B cell (primary cell): ENCODE results near the gene ATP11A. TPM values are rescaled to one million over a fixed set of nuclear protein-coding genes. Genes with fewer than 3 reads are reported as not detected.

Experiments used
- ATAC-seq: fragments of 200-7000 bp; cut with Tn5 transposase; one replicate; pipeline ENCODE4 v1.10.0; 2021; ENCODE audit warnings: low read depth, mild to moderate bottlenecking, moderate number of reproducible peaks, moderate library complexity
- CTCF ChIA-PET: fragments of 350-600 bp; sonication (Branson Sonifier 250); formaldehyde crosslinking; loops from one replicate; lab custom pipeline; 2021; ENCODE audit warnings: antibody characterized with exemption, inconsistent platforms; lab: Charles Lee
- POLR2A ChIA-PET: fragments of 350-600 bp; sonication (Branson Sonifier 250); formaldehyde crosslinking; loops from one replicate; lab custom pipeline; 2021; ENCODE audit warnings: antibody characterized with exemption; lab: Charles Lee
- DNase-seq: peaks from one replicate; pipeline ENCODE4 v3.0.0; 2013
- H2AFZ ChIP-seq: 2 replicates; pipeline ENCODE4 v1.6.1; 2012; ENCODE audit warnings: mild to moderate bottlenecking, low read depth, low read length; ENCODE audit not compliant: insufficient read depth, poor library complexity, severe bottlenecking
- H3K27ac ChIP-seq, 2 donors: 1 replicate in 1 of 2; 2 replicates in 1 of 2; pipeline ENCODE4 v1.5.1; 2012 to 2013; ENCODE audit warnings: low read length in 2 of 2, mild to moderate bottlenecking in 2 of 2, moderate library complexity in 1 of 2
- H3K27me3 ChIP-seq, 4 experiments: fragments of 200-600 bp in 1 of 4; sonication (generic) in 1 of 4; replicated peaks in 1 of 4; 1 replicate in 2 of 4; 2 replicates in 2 of 4; pipeline versions ENCODE4 v1.6.1 to v1.7.0; 2013 to 2016; ENCODE audit warnings: low read length in 3 of 4, mild to moderate bottlenecking in 2 of 4, mixed read lengths in 1 of 4, moderate library complexity in 1 of 4; ENCODE audit not compliant: insufficient read depth in 4 of 4, control insufficient read depth in 3 of 4; ENCODE audit errors: control extremely low read depth in 1 of 4
- H3K36me3 ChIP-seq, 2 experiments: replicated peaks in 1 of 2; 1 replicate in 1 of 2; 2 replicates in 1 of 2; pipeline versions ENCODE4 v1.6.1 to v1.7.1; 2013; ENCODE audit warnings: low read length in 1 of 2; ENCODE audit not compliant: insufficient read depth in 2 of 2, control insufficient read depth in 1 of 2; ENCODE audit errors: control extremely low read depth in 1 of 2, extremely low read depth in 1 of 2
- H3K4me1 ChIP-seq, 2 donors: fragments of 200-600 bp in 1 of 2; sonication (generic) in 1 of 2; 1 replicate in 1 of 2; 2 replicates in 1 of 2; pipeline versions ENCODE4 v1.5.1 to v1.6.1; 2013 to 2017; ENCODE audit warnings: low read length in 2 of 2; ENCODE audit not compliant: control insufficient read depth in 2 of 2, insufficient read depth in 2 of 2
- H3K4me2 ChIP-seq: replicated peaks from 2 replicates; pipeline ENCODE3; 2012; ENCODE audit warnings: mild to moderate bottlenecking, low read depth, low read length; ENCODE audit not compliant: poor library complexity, severe bottlenecking
- H3K4me3 ChIP-seq, 5 experiments: fragments of 200-600 bp in 1 of 5; sonication (generic) in 1 of 5; 1 replicate in 3 of 5; 2 replicates in 2 of 5; pipeline versions ENCODE4 v1.5.1 to v1.7.0; 2011 to 2016; ENCODE audit warnings: low read length in 4 of 5, mild to moderate bottlenecking in 4 of 5, low read depth in 2 of 5, control low read depth in 1 of 5, moderate library complexity in 1 of 5; ENCODE audit not compliant: insufficient read depth in 1 of 5; ENCODE audit errors: control extremely low read depth in 1 of 5, extremely low read depth in 1 of 5
- H3K79me2 ChIP-seq: fragments of 200-600 bp; sonication (generic); one replicate; pipeline ENCODE4 v1.6.0; 2016; ENCODE audit warnings: low read length; ENCODE audit not compliant: control insufficient read depth, insufficient read depth
- H3K9ac ChIP-seq: fragments of 200-600 bp; sonication (generic); 2 replicates; pipeline ENCODE4 v1.6.1; 2017; ENCODE audit warnings: mild to moderate bottlenecking, low read length, moderate library complexity
- H3K9me3 ChIP-seq, 3 donors: one replicate each; pipeline versions ENCODE4 v1.6.1 to v1.7.1; 2013; ENCODE audit warnings: low read length in 2 of 3; ENCODE audit not compliant: control insufficient read depth in 2 of 3, insufficient read depth in 1 of 3; ENCODE audit errors: control extremely low read depth in 1 of 3
- H4K20me1 ChIP-seq: 2 replicates; pipeline ENCODE4 v1.6.0; 2012; ENCODE audit warnings: mild to moderate bottlenecking, low read length; ENCODE audit not compliant: insufficient read depth, control insufficient read depth, poor library complexity, severe bottlenecking
- H3K27ac Mint-ChIP-seq: one replicate; pipeline ENCODE4 v1.8.0; 2021; ENCODE audit warnings: mixed read lengths
- H3K27me3 Mint-ChIP-seq: one replicate; pipeline ENCODE4 v1.8.0; 2021; ENCODE audit warnings: mixed read lengths
- H3K4me1 Mint-ChIP-seq: one replicate; pipeline ENCODE4 v1.8.0; 2021; ENCODE audit warnings: mixed read lengths
- H3K4me3 Mint-ChIP-seq: one replicate; pipeline ENCODE4 v1.8.0; 2021; ENCODE audit warnings: mixed read lengths
- H3K9me3 Mint-ChIP-seq: one replicate; pipeline ENCODE4 v1.8.0; 2022; ENCODE audit warnings: mixed read lengths; ENCODE audit not compliant: insufficient read depth
- CTCF ChIP-seq: fragments of 200-600 bp; IDR thresholded peaks from one replicate; pipeline ENCODE4 v1.8.0; 2022; ENCODE audit warnings: antibody characterized with exemption, mild to moderate bottlenecking
- EZH2 ChIP-seq: IDR thresholded peaks from 2 replicates; pipeline ENCODE4 v1.6.1; 2012; ENCODE audit warnings: borderline replicate concordance, low read depth, mild to moderate bottlenecking, moderate library complexity, low read length; ENCODE audit not compliant: insufficient read depth, poor library complexity, severe bottlenecking
- WGBS: methylation state at CpG from one replicate; pipeline ENCODE4 v1.1.5; 2013; ENCODE audit warnings: missing lambda C conversion rate; ENCODE audit not compliant: insufficient coverage; 5-methylcytosine and 5-hydroxymethylcytosine counted together
- intact Hi-C: fragments of 100-400 bp; cut with micrococcal nuclease; formaldehyde crosslinking; loops from one replicate; pipeline ENCODE4 v1.10.0; 2022
- polyA plus RNA-seq: library from polyadenylated mRNA; depleted of rRNA; stranded (reverse); fragments of >200 nt; gene quantifications from 2 replicates; pipeline ENCODE4 v1.2.3, GENCODE V29; 2012
- total RNA-seq, 2 donors: library from RNA; stranded (reverse); fragments of 120-200 nt in 1 of 2; gene quantifications; 1 replicate in 1 of 2; 2 replicates in 1 of 2; pipeline versions ENCODE4 v1.2.3 to v1.2.4, GENCODE V29; 2013 to 2022

ATP11A gene
- total and polyA plus RNA-seq, 2 donors (not counting 1 experiment from before 2014, with no cell fraction given): 36.9 to 60.3 TPM

- H3K4me2 ChIP-seq: no peak overlapping the region
- Mint-ChIP-seq H3K27ac (no peak overlapping the region), H3K4me1 (no peaks in the 10 kb centered on the region), H3K27me3 (peaks cover 17% of the 10 kb centered on the region), H3K9me3 (peaks cover 6% of the 10 kb centered on the region), H3K4me3 (no peak overlapping the region)
- no peak overlapping the region for H3K27ac ChIP-seq
- no peaks in the 10 kb centered on the region for H3K36me3 ChIP-seq
- ATAC-seq: no peak
- no peak overlapping the region for H2AFZ ChIP-seq
- no peaks in the 10 kb centered on the region for H3K4me1 ChIP-seq
- no peaks in the 10 kb centered on the region for H4K20me1 ChIP-seq
- no peaks in the 10 kb centered on the region for H3K79me2 ChIP-seq
- ChIA-PET CTCF (no interaction called here), POLR2A (no interaction called here)
- H3K9ac ChIP-seq: no peak overlapping the region
- TF ChIP-seq EZH2 (no peak), CTCF (no peak)
- no peak overlapping the region for H3K4me3 ChIP-seq
- peaks cover 0 to 3% (median 0%) of the 10 kb centered on the region in 4 experiments for H3K27me3 ChIP-seq
- intact Hi-C loops: no loop called here
- DNase-seq: no peak
- H3K9me3 ChIP-seq: peaks cover 0 to 3% (median 0%) of the 10 kb centered on the region in 3 donors
- WGBS: no CpG with 5 or more reads among the region's 2 CpGs
These were observed 28.5 kb upstream of the ATP11A start for GRCh38 chr13:112661291-112661690.

GRCh38 chr13:112664501-112665203, 25.2 kb upstream of the ATP11A start:
- Mint-ChIP-seq H3K27me3 (peaks cover 20% of the 10 kb centered on the region), H3K9me3 (peaks cover 6% of the 10 kb centered on the region), H3K4me3 (no peak overlapping the region), H3K27ac (no peak overlapping the region), H3K4me1 (no peaks in the 10 kb centered on the region)
- no peak overlapping the region for H3K27ac ChIP-seq
- H3K4me3 ChIP-seq: no peak overlapping the region
- H3K27me3 ChIP-seq: peaks cover 0 to 3% (median 0%) of the 10 kb centered on the region in 4 experiments
- H3K4me1 ChIP-seq: no peaks in the 10 kb centered on the region
- POLR2A ChIA-PET: no interaction called here
- no peak for ATAC-seq
- H2AFZ ChIP-seq: no peak overlapping the region
- no peak overlapping the region for H3K9ac ChIP-seq
- TF ChIP-seq CTCF: no peak
- TF ChIP-seq EZH2: no peak
- H3K9me3 ChIP-seq: peaks cover 0 to 3% (median 0%) of the 10 kb centered on the region in 3 donors
- WGBS: 93% methylated on average over 22 of the region's 22 CpGs
- H4K20me1 ChIP-seq: no peaks in the 10 kb centered on the region
- no peaks in the 10 kb centered on the region for H3K36me3 ChIP-seq
- no peak for DNase-seq
- no peak overlapping the region for H3K4me2 ChIP-seq
- intact Hi-C loops: no loop called here
- CTCF ChIA-PET: no interaction called here
- H3K79me2 ChIP-seq: no peaks in the 10 kb centered on the region
